Fibroblast of pulmonary artery (primary cell): ENCODE measurements around the gene INHA.
A peak's percentile ranks its signal among the peaks of the same experiment; 100 is the strongest.

ENCODE experiments used
- DNase-seq: peaks from one replicate; pipeline ENCODE4 v3.0.0-alpha.2; 2010; ENCODE audit warnings: low read depth
- H3K4me3 ChIP-seq: replicated peaks from 2 replicates; pipeline ENCODE4 v1.5.1; 2011; ENCODE audit warnings: low read depth, mild to moderate bottlenecking, control low read depth, low read length, moderate library complexity
- CTCF ChIP-seq: IDR thresholded peaks from 2 replicates; pipeline ENCODE4 v1.5.1; 2011; ENCODE audit warnings: mild to moderate bottlenecking, control low read depth, low read length, inconsistent platforms; ENCODE audit errors: missing control alignments

INHA gene

GRCh38 chr2:219569635-219570034, 2.5 kb upstream of the INHA start:
- no peak for DNase-seq
- H3K4me3 ChIP-seq = peak overlapping the region; percentile 61
- TF ChIP-seq CTCF = no peak

GRCh38 chr2:219570194-219570923, 1.8 kb upstream of the INHA start:
- no peak for TF ChIP-seq CTCF
- peak; percentile 29 for DNase-seq
- peak overlapping the region; percentile 61 for H3K4me3 ChIP-seq

GRCh38 chr2:219570924-219571310, 1.2 kb upstream of the INHA start:
- DNase-seq = peak; percentile 30
- H3K4me3 ChIP-seq = peak overlapping the region; percentile 61
- no peak for TF ChIP-seq CTCF

GRCh38 chr2:219571311-219572236, 536 bp upstream of the INHA start, which contains the start of gene OBSL1:
Gene OBSL1 (minus strand): TSS chr2:219571539. CDS start chr2:219571232, 307 bp downstream.
- DNase-seq = peak; percentile 79
- peak within 1 kb of the TSS; percentile 61 for H3K4me3 ChIP-seq
- no peak for TF ChIP-seq CTCF

- TF ChIP-seq CTCF = no peak
- DNase-seq = no peak
- H3K4me3 ChIP-seq = no peak overlapping the region
Observed at GRCh38 chr2:219573166-219573565, 1.1 kb downstream of the INHA start.

GRCh38 chr2:219574484-219575311, 2.6 kb downstream of the INHA start:
- no peak for DNase-seq
- TF ChIP-seq CTCF = no peak
- no peak overlapping the region for H3K4me3 ChIP-seq
